ENCODE results near the gene SHMT1. TPM values are rescaled to one million over a fixed set of nuclear protein-coding genes. Genes with fewer than 3 reads are reported as not detected.

SHMT1 gene
- total and polyA plus RNA-seq, 11 donors = 3.8 to 15.5 (median 7.1) TPM

- Histone ChIP-seq H3K4me1 (no peaks in the 10 kb centered on the region), H3K36me3 (peaks cover 2 to 87% (median 77%) of the 10 kb centered on the region in 9 donors), H3K9me3 (no peaks in the 10 kb centered on the region), H3K4me3 (no peak overlapping the region), H3K27ac (no peak overlapping the region), H3K27me3 (no peaks in the 10 kb centered on the region)
- no peak for TF ChIP-seq POLR2A (IDR thresholded peaks at IDR 0.05)
- no peak for TF ChIP-seq CTCF (IDR thresholded peaks at IDR 0.05)
- DNase-seq (no peak), ATAC-seq (no peak)
- 95 to 96% (median 95%) methylated on average over 15 of the region's 15 CpGs for WGBS, 4 donors
- intact Hi-C loops (cut with DNase I) = loop anchor here in 1 of 10 donors (2.0 kb wide), 1 partner anchor 17 kb away; no protein-coding TSS in a partner anchor
These were observed 71.4 kb downstream of the SHMT1 start for GRCh38 chr17:18291718-18292540.

GRCh38 chr17:18285296-18285695 is 78.1 kb downstream of the SHMT1 start:
- 94 to 97% (median 96%) methylated on average over 11 of the region's 11 CpGs for WGBS, 4 donors
- Histone ChIP-seq H3K36me3 (peaks cover 0 to 99% (median 93%) of the 10 kb centered on the region in 9 donors), H3K9me3 (no peaks in the 10 kb centered on the region), H3K4me3 (no peak overlapping the region), H3K4me1 (peaks cover 0 to 6% (median 0%) of the 10 kb centered on the region in 12 donors), H3K27ac (no peak overlapping the region), H3K27me3 (no peaks in the 10 kb centered on the region)
- intact Hi-C loops (cut with DNase I) = no loop called here
- TF ChIP-seq CTCF (IDR thresholded peaks at IDR 0.05) = no peak
- TF ChIP-seq POLR2A (IDR thresholded peaks at IDR 0.05) = no peak
- DNase-seq = no peak
- ATAC-seq = no peak

- WGBS, 4 donors = 90 to 93% (median 91%) methylated on average over 6 of the region's 6 CpGs
- TF ChIP-seq CTCF (IDR thresholded peaks at IDR 0.05) = no peak
- TF ChIP-seq POLR2A (IDR thresholded peaks at IDR 0.05) = no peak
- ATAC-seq = no peak
- H3K36me3 ChIP-seq = peaks cover 0 to 99% (median 96%) of the 10 kb centered on the region in 9 donors
- H3K4me3 ChIP-seq = no peak overlapping the region
- intact Hi-C loops (cut with DNase I) = no loop called here
- H3K27me3 ChIP-seq = no peaks in the 10 kb centered on the region
- peaks cover 0 to 8% (median 0%) of the 10 kb centered on the region in 12 donors for H3K4me1 ChIP-seq
- no peaks in the 10 kb centered on the region for H3K9me3 ChIP-seq
- no peak overlapping the region for H3K27ac ChIP-seq
- no peak for DNase-seq
These were observed 81.6 kb downstream of the SHMT1 start for GRCh38 chr17:18281788-18282187.

GRCh38 chr17:18280766-18281371 is 82.5 kb downstream of the SHMT1 start:
- Histone ChIP-seq H3K27ac (no peak overlapping the region), H3K27me3 (no peaks in the 10 kb centered on the region), H3K4me1 (peaks cover 0 to 8% (median 0%) of the 10 kb centered on the region in 12 donors), H3K36me3 (peaks cover 0 to 100% (median 98%) of the 10 kb centered on the region in 9 donors), H3K4me3 (no peak overlapping the region), H3K9me3 (no peaks in the 10 kb centered on the region)
- TF ChIP-seq POLR2A (IDR thresholded peaks at IDR 0.05) = no peak
- no peak for DNase-seq
- peak in 1 of 4 donors; percentile 38 for ATAC-seq
- intact Hi-C loops (cut with DNase I) = no loop called here
- 48 to 62% (median 58%) methylated on average over 5 of the region's 5 CpGs for WGBS, 4 donors
